Testis (tissue), 3 donors: ENCODE data around the gene ACP3. TPM values are rescaled to one million over a fixed set of nuclear protein-coding genes. Genes with fewer than 3 reads are reported as not detected.

Source experiments
- DNase-seq: peaks from one replicate; pipeline ENCODE4 v3.0.0-alpha.2; 2019
- H3K27ac ChIP-seq, 2 donors: fragments of 200-600 bp; sonication (generic); one replicate each; pipeline ENCODE4 v1.5.1; 2019
- H3K27me3 ChIP-seq: fragments of 200-600 bp; sonication (generic); one replicate; pipeline ENCODE4 v1.5.1; 2019
- H3K36me3 ChIP-seq: fragments of 200-600 bp; sonication (generic); one replicate; pipeline ENCODE4 v1.5.1; 2017; ENCODE audit warnings: low read depth; ENCODE audit errors: missing control alignments
- H3K4me1 ChIP-seq: fragments of 200-600 bp; sonication (generic); one replicate; pipeline ENCODE4 v1.5.1; 2019
- H3K4me3 ChIP-seq, 2 donors: fragments of 200-600 bp; sonication (generic); one replicate each; pipeline ENCODE4 v1.5.1; 2017 to 2019
- H3K9me3 ChIP-seq: fragments of 200-600 bp; sonication (generic); one replicate; pipeline ENCODE4 v1.5.1; 2017
- CTCF ChIP-seq, 3 experiments: fragments of 450-650 bp in 2 of 3; fragments of 200-600 bp in 1 of 3; sonication (generic) in 1 of 3; IDR thresholded peaks; one replicate each; pipeline ENCODE4 v1.5.1; 2016 to 2019; ENCODE audit warnings: antibody characterized with exemption in 3 of 3, mild to moderate bottlenecking in 2 of 3, moderate library complexity in 1 of 3
- POLR2A ChIP-seq: fragments of 450-650 bp; IDR thresholded peaks from one replicate; pipeline ENCODE4 v1.6.1; 2017; ENCODE audit warnings: antibody characterized with exemption, mild to moderate bottlenecking, moderate library complexity
- WGBS, 2 donors: methylation state at CpG; one replicate each; pipeline ENCODE4 v1.1.5; 2018; 5-methylcytosine and 5-hydroxymethylcytosine counted together
- intact Hi-C: fragments of 100-400 bp; cut with DNase I; formaldehyde crosslinking; loops from one replicate; pipeline ENCODE4 v1.15.1; 2023; ENCODE audit warnings: low total_unique reads
- polyA plus RNA-seq: library from polyadenylated mRNA; stranded (reverse); fragments of 350-450 nt; fragmentation: Illumina TruSeq; extraction: RNeasy Lipid Tissue Mini Kit (QIAGEN cat#74804); gene quantifications from one replicate; pipeline ENCODE4 v1.2.3, GENCODE V29; 2014; ENCODE audit warnings: low read depth, low replicate concordance; ENCODE audit not compliant: insufficient read depth
- total RNA-seq, 2 donors: library from RNA; depleted of rRNA; stranded (reverse); fragments of >200 nt; gene quantifications; one replicate each; pipeline ENCODE4 v1.2.3, GENCODE V29; 2016

The ACP3 gene
- total and polyA plus RNA-seq, 3 donors from 2014 or later: 2.6 to 7.9 (median 5.8) TPM

- Histone ChIP-seq H3K27ac (no peak overlapping the region), H3K27me3 (no peaks in the 10 kb centered on the region), H3K9me3 (no peaks in the 10 kb centered on the region), H3K4me3 (no peak overlapping the region), H3K4me1 (no peaks in the 10 kb centered on the region), H3K36me3 (no peaks in the 10 kb centered on the region)
- no peak for DNase-seq
- TF ChIP-seq CTCF (IDR thresholded peaks at IDR 0.05) (no peak), POLR2A (no peak)
- intact Hi-C loops: no loop called here
- WGBS, 2 donors: 82 to 85% methylated on average over 5 of the region's 5 CpGs
These were observed 34.1 kb downstream of the ACP3 start for GRCh38 chr3:132351222-132351806.

DNA sequence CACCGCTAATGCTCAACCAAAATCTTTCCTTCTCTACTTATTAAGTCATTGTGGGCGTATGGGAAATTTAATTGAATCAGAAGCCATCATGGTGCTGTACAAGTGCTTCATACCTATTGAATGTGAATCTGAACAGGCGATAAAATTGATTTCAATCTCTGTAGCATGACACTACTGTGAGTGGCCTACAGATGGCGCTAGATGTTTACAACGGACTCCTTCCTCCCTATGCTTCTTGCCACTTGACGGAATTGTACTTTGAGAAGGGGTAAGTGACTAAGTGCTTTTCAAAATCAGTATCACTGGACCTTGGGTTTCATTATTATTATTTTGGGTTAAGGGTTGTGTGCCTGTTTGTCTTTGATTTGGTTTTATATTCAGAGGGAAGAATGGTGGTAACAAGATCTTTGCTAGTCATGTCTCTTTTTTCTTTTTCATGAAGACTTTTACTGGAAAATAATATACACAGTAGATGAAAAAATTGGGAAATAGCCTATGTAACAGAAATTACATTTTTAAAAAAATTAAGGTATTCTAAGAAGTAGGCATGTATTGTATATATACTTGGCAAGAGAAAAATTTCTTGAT is 35.4 kb downstream of the ACP3 start:
- intact Hi-C loops: no loop called here
- H3K27ac ChIP-seq: no peak overlapping the region
- peak; percentile 72 to 85 (median 82) for TF ChIP-seq CTCF (IDR thresholded peaks at IDR 0.05)
- TF ChIP-seq POLR2A: no peak
- DNase-seq: peak; percentile 83
- no peaks in the 10 kb centered on the region for H3K27me3 ChIP-seq
- no peak overlapping the region for H3K4me3 ChIP-seq
- WGBS, 2 donors: 22 to 23% methylated on average over 6 of the region's 6 CpGs
- no peaks in the 10 kb centered on the region for H3K4me1 ChIP-seq
- no peaks in the 10 kb centered on the region for H3K9me3 ChIP-seq
- H3K36me3 ChIP-seq: no peaks in the 10 kb centered on the region

GRCh38 chr3:132354916-132355702 is 37.9 kb downstream of the ACP3 start:
- no peak for TF ChIP-seq CTCF (IDR thresholded peaks at IDR 0.05)
- no peak for TF ChIP-seq POLR2A
- 74 to 78% methylated on average over 9 of the region's 9 CpGs for WGBS, 2 donors
- no peak for DNase-seq
- no peaks in the 10 kb centered on the region for H3K4me1 ChIP-seq
- no peaks in the 10 kb centered on the region for H3K27me3 ChIP-seq
- no peaks in the 10 kb centered on the region for H3K36me3 ChIP-seq
- no peaks in the 10 kb centered on the region for H3K9me3 ChIP-seq
- H3K4me3 ChIP-seq: no peak overlapping the region
- H3K27ac ChIP-seq: no peak overlapping the region
- intact Hi-C loops: no loop called here

GRCh38 chr3:132356568-132356967 is 39.4 kb downstream of the ACP3 start:
- 94 to 97% methylated on average over 5 of the region's 5 CpGs for WGBS, 2 donors
- H3K9me3 ChIP-seq: no peaks in the 10 kb centered on the region
- no peak overlapping the region for H3K4me3 ChIP-seq
- no peak for DNase-seq
- H3K27ac ChIP-seq: no peak overlapping the region
- H3K27me3 ChIP-seq: no peaks in the 10 kb centered on the region
- intact Hi-C loops: no loop called here
- no peaks in the 10 kb centered on the region for H3K4me1 ChIP-seq
- TF ChIP-seq CTCF (IDR thresholded peaks at IDR 0.05) (no peak), POLR2A (no peak)
- no peaks in the 10 kb centered on the region for H3K36me3 ChIP-seq
